Sigmoid colon (tissue), 4 donors: Measurements from ENCODE around the gene PCSK1N.

ENCODE experiments used
- CTCF ChIP-seq, 4 experiments: fragments of 450-650 bp in 3 of 4; fragments of 200-600 bp in 1 of 4; IDR thresholded peaks; one replicate each; pipeline ENCODE4 v1.5.1; 2016 to 2019; ENCODE audit warnings: antibody characterized with exemption in 4 of 4, mild to moderate bottlenecking in 3 of 4, moderate library complexity in 2 of 4
- POLR2A ChIP-seq, 2 donors: fragments of 450-650 bp; IDR thresholded peaks; one replicate each; pipeline ENCODE4 v1.6.1; 2016; ENCODE audit warnings: antibody characterized with exemption in 2 of 2, mild to moderate bottlenecking in 2 of 2, moderate library complexity in 2 of 2
- POLR2AphosphoS5 ChIP-seq, 4 donors: sonication (generic); formaldehyde crosslinking; IDR thresholded peaks; one replicate each; pipeline ENCODE4 v1.6.1; 2017; ENCODE audit warnings: antibody characterized with exemption in 4 of 4

DNA sequence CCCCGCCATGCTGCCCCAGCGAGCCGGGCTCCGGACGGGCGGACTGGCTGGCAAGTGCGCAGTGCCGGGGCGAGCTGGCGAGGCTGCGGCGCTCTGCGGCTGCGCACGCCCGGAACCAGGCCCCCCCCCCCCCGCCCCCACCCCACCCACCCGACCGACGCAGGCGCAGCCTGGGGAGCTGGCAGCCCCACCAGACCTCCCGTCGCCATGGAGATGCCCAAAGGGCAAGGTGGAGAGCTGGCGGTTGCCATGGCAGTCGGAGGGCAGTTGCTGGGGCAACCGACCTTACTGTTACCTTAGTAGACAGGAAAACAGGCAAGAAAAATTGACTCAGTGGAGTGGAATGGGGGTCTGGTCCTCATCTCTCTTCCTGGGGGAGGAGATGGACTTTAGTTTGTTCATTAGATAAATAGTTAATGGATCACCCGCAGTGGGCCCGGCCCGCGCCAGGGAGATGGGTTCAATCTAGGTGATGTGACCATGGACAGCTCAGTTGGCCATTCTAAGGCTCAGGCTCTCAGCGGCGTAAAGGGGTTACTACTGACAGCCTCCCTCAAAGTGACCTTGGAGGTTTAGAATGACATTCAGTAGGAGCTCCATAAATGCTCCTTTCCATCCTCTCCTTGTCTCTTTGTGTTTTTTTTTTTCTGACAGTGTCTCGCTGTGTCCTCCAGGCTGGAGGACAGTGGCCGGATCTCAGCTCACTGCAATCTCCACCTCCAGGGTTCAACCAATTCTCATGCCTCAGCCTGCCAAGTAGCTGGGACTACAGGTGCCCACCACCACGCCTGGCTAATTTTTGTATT is at the start of gene PCSK1N:
- TF ChIP-seq POLR2A (IDR thresholded peaks at IDR 0.05), result no peak
- no peak for TF ChIP-seq CTCF (IDR thresholded peaks at IDR 0.05)
- no peak for TF ChIP-seq POLR2AphosphoS5 (IDR thresholded peaks at IDR 0.05)
